Urinary bladder (tissue), 4 donors: ENCODE data around the gene ZNF180. TPM values are rescaled to one million over a fixed set of nuclear protein-coding genes. Genes with fewer than 3 reads are reported as not detected.
"Not testable (repeated sequence)": the region's sequence is repeated elsewhere in the genome, so short reads cannot be mapped to it uniquely, and the experiment has no call there.

Source experiments
- DNase-seq: peaks from one replicate; pipeline ENCODE4 v3.0.0-alpha.2; 2015; ENCODE audit errors: extremely low spot score
- H3K27ac ChIP-seq: one replicate; pipeline ENCODE4 v1.5.1; 2013; ENCODE audit warnings: low read depth, mild to moderate bottlenecking, moderate library complexity
- H3K36me3 ChIP-seq: one replicate; pipeline ENCODE4 v1.6.1; 2013; ENCODE audit warnings: mild to moderate bottlenecking, moderate library complexity; ENCODE audit not compliant: insufficient read depth
- H3K4me1 ChIP-seq: one replicate; pipeline ENCODE4 v1.6.1; 2013; ENCODE audit warnings: mild to moderate bottlenecking, moderate library complexity; ENCODE audit not compliant: insufficient read depth
- H3K4me3 ChIP-seq: one replicate; pipeline ENCODE4 v1.5.1; 2013; ENCODE audit warnings: low read depth, low read length
- WGBS: extraction: QIAGEN DNeasy Blood & Tissue Kit; methylation state at CpG from one replicate; pipeline ENCODE4 v1.1.7; 2013; 5-methylcytosine and 5-hydroxymethylcytosine counted together
- polyA plus RNA-seq: library from polyadenylated mRNA; stranded (reverse); fragments of 200-250 nt; gene quantifications from one replicate; pipeline ENCODE4 v1.2.3, GENCODE V29; 2013
- total RNA-seq: library from RNA; depleted of rRNA; stranded (reverse); fragments of >200 nt; gene quantifications from one replicate; pipeline ENCODE4 v1.2.3, GENCODE V29; 2014
- donor health status: healthy with polysubstance abuse.
- donor health status: healthy.

The ZNF180 gene
- total and polyA plus RNA-seq, 2 donors: 7.2 to 23.7 TPM

DNA sequence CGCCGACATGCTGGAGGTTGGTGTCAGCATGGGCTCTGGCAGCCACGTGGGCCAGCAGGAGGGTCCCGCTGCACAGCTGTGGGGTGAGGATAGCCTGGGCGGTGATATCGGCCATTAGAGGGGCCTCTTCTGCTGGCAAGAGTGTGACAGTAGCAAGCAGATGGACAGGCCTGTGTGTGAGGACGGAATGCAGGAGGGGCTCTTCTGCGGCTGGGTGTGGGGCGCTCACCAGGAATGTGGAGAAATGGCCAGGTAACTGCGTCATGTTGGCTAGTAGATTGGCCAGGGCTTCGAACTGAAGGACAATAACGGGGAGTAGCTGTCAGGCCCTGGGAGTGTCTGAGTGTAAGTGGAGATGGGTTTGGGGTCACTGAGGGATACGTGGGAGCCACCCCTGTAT, 44.3 kb downstream of the ZNF180 start:
- H3K36me3 ChIP-seq, H3K4me3 ChIP-seq, H3K27ac ChIP-seq, H3K4me1 ChIP-seq, DNase-seq: not testable (repeated sequence)
- 91% methylated on average over 11 of the region's 13 CpGs for WGBS

DNA sequence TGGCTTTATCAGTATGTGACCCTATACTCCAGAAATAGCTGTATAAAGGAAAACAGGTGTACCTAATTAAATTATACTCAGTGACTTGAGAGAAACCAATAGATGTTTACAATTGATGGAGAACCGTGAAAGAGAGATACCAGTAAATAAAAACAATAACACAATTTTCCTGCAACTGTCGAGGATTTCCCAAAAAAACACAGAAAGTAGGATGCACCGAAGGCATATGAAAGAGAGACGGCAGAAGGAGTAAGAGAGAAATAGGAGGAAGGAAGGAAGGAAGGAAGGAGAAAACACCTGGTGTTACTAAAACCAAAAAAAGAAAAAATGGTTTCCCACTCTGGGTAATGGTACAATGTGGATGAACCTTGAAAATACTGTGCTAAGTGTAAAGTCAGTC, 45.2 kb downstream of the ZNF180 start:
- Histone ChIP-seq H3K27ac (no peak overlapping the region), H3K4me3 (no peak overlapping the region), H3K36me3 (no peaks in the 10 kb centered on the region), H3K4me1 (no peaks in the 10 kb centered on the region)
- 76% methylated on average over 4 of the region's 4 CpGs for WGBS
- no peak for DNase-seq

DNA sequence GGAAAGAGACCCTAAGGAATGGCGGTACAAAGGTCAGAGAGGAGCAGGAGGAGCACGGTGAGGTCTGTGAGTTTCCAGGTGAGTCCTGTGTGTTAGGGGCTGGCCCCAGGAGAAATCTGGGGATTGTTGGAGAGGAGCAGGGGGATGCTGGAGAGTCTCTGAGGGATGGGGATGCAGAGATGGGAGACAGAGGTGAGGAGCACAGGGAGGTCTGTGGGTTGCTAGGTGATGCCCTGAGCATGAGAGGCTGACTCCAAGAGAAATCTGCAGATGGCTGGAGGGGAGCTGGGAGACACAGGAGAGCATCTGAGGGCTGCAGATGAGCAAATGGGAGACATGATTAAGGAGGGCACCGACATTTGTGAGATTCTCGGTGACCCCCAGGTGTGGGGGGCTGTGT, 48.0 kb downstream of the ZNF180 start:
- 91% methylated on average over 4 of the region's 4 CpGs for WGBS
- Histone ChIP-seq H3K4me3 (no peak overlapping the region), H3K4me1 (no peaks in the 10 kb centered on the region), H3K36me3 (no peaks in the 10 kb centered on the region), H3K27ac (no peak overlapping the region)
- no peak for DNase-seq

DNA sequence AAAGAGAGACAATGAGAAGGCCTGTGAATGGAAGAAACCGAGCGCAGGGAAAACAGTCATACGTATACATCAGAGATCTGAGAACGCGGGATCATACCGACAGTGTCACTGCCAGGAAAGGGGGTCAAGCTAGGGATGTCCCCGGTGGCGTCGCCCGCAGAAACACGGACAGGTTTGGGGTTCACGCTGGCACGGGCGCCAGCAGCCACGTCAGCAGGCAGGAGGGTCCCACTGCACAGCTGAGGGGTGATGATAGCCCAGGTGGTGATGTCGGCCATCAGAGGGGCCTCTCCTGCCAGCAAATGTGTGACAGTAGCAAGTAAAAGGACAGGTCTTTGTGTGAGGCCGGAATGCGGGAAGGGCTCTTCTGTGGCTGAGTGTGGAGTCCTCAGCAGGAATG, 48.6 kb downstream of the ZNF180 start:
- 92% methylated on average over 18 of the region's 18 CpGs for WGBS
- no peak overlapping the region for H3K4me3 ChIP-seq
- H3K4me1 ChIP-seq: no peaks in the 10 kb centered on the region
- no peak for DNase-seq
- no peaks in the 10 kb centered on the region for H3K36me3 ChIP-seq
- H3K27ac ChIP-seq: no peak overlapping the region

DNA sequence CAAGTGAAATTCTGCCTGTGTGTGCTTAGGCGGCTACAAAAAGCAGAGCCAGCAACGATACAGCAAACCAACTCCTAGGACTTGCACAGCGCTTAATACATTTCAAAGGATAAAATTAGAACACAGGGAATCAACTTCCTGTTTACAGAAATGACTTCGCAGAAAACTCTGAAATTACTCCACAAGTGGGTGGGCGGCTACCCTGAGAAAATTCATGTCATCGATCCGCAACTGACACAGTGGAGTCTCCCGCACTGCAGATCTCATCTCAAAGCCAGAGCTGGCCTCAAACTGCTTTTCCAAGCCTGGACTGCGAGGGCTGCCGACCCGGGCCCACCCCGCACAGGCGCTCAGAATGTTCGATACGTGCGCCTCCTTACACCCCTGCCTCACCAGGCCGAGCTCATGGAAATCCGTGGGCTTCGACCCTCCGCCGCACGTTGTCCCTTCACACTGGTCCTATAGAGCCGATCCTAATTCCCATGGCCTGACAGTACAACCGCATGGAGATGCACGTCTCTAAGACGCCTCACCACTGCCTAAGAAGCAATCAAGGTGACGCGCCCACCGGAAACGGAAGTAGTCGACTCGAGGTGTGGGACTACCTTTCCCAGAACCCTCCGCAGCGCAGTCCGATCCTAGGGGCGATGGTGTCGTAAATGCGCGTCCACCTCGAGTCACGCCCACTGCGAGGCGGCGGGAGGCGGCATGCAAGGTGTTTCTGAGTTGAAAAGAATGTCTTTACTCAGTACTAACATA, 52.2 kb downstream of the ZNF180 start, which contains the start of gene ZNF229:
ZNF229 (minus strand) TSS at position 557 of the 759 bp plus-strand sequence. CDS start 5,625 bp downstream, outside the sequence.
- Histone ChIP-seq H3K27ac (no peak within 1 kb of the TSS), H3K4me3 (peak within 1 kb of the TSS; percentile 44), H3K4me1 (no peaks in the 10 kb centered on the region), H3K36me3 (peaks cover 2% of the 10 kb centered on the region)
- peak; percentile 87 for DNase-seq
- WGBS: 2% methylated on average over 45 of the region's 45 CpGs

DNA sequence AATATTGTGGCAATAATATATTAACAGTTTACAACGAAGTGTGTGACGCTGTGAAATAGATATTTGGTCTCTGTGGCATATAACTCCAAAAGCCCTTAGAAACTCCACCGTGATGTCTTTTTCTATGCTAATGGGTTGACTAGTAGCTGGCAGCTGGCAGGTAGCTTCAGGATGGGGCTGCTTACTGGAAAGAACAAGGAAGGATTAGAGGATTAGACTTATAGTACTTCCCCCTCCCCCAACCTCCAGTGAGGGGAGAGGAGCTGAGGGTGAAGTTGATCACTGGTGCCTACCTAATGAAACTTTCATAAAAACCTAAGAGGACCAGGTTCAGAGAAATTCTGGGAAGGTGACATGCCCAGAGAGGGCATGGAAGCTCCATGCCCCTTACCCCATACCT, 61.9 kb downstream of the ZNF180 start:
- DNase-seq: no peak
- H3K4me1 ChIP-seq: no peaks in the 10 kb centered on the region
- no peak overlapping the region for H3K4me3 ChIP-seq
- 91% methylated on average over 3 of the region's 3 CpGs for WGBS
- H3K27ac ChIP-seq: no peak overlapping the region
- H3K36me3 ChIP-seq: peaks cover 2% of the 10 kb centered on the region

DNA sequence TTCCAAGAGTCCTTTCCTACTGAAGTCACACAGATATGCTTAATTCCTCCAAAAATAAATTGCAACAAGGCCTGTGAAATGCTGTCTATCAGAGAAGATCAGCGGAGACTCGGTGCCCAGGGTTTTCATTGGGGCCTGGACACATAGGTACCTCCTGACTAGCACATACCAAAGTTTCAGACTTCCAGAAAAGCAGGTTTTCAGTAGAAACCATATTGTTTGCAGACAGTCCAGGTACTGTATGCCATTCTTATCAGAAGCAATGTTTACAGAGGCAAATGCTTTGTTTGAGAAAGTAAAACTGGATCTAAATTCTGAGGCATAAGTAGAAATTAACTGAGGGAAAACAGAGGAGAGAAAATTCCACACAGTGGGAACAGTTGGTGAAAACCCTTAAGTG, 64.9 kb downstream of the ZNF180 start:
- Histone ChIP-seq H3K27ac (no peak overlapping the region), H3K4me1 (no peaks in the 10 kb centered on the region), H3K4me3 (no peak overlapping the region), H3K36me3 (peaks cover 2% of the 10 kb centered on the region)
- no peak for DNase-seq
- WGBS: 95% methylated on average over 2 of the region's 2 CpGs

DNA sequence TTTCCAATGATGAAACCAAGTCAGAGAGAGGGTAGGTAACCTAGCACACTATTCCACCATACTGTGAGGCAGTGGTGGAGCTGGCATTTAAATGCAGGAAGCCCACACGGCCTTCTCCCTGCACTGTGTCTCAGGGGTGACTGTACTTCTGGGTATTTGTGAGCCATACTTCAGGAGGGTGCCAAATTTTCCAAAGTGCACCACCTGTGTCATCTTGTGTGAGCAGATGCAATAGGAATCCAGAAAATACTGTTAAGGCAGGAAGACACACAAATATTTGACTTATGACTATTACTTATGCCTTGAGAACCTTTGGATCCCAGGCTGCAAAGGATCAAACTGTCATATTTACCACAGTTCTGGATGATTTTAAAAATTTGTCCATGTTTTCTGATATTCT, 69.4 kb downstream of the ZNF180 start:
- DNase-seq: no peak
- no peak overlapping the region for H3K27ac ChIP-seq
- no peak overlapping the region for H3K4me3 ChIP-seq
- peaks cover 2% of the 10 kb centered on the region for H3K36me3 ChIP-seq
- WGBS: 88% methylated on average over 1 of the region's 1 CpG
- H3K4me1 ChIP-seq: no peaks in the 10 kb centered on the region

Other genes starting within 250 kb of the ZNF180 start
- 3.1 TPM for gene ZNF233, start 240.6 kb downstream of the ZNF180 start, total RNA-seq
- 1.4 TPM for gene ZNF233, start 240.6 kb downstream of the ZNF180 start, polyA plus RNA-seq
- gene ZNF235, start 195.5 kb downstream of the ZNF180 start, total RNA-seq: 20.8 TPM
- gene ZNF235, start 195.5 kb downstream of the ZNF180 start, polyA plus RNA-seq: 3.2 TPM
- gene ZNF112, start 143.8 kb downstream of the ZNF180 start, total RNA-seq: 18.7 TPM
- gene ZNF112, start 143.8 kb downstream of the ZNF180 start, polyA plus RNA-seq: 2.7 TPM
- 11.1 TPM for gene ZNF285, start 98.9 kb downstream of the ZNF180 start, total RNA-seq
- gene ZNF285, start 98.9 kb downstream of the ZNF180 start, polyA plus RNA-seq: 2.8 TPM
- 15.1 TPM for gene ZNF229, start 52.0 kb downstream of the ZNF180 start, total RNA-seq
- 3.4 TPM for gene ZNF229, start 52.0 kb downstream of the ZNF180 start, polyA plus RNA-seq
- not detected for gene CEACAM20, start 29.2 kb upstream of the ZNF180 start, total RNA-seq
- gene CEACAM20, start 29.2 kb upstream of the ZNF180 start, polyA plus RNA-seq: not detected
- not detected for gene IGSF23, start 113.0 kb upstream of the ZNF180 start, total RNA-seq
- gene IGSF23, start 113.0 kb upstream of the ZNF180 start, polyA plus RNA-seq: not detected
- 21.3 TPM for gene PVR, start 143.4 kb upstream of the ZNF180 start, total RNA-seq
- gene PVR, start 143.4 kb upstream of the ZNF180 start, polyA plus RNA-seq: 19.3 TPM
- gene CEACAM19, start 171.0 kb upstream of the ZNF180 start, total RNA-seq: 1.8 TPM
- gene CEACAM19, start 171.0 kb upstream of the ZNF180 start, polyA plus RNA-seq: 4.9 TPM
- gene CEACAM16, start 198.6 kb upstream of the ZNF180 start, total RNA-seq: not detected
- not detected for gene CEACAM16, start 198.6 kb upstream of the ZNF180 start, polyA plus RNA-seq
- 2.5 TPM for gene BCL3, start 248.2 kb upstream of the ZNF180 start, total RNA-seq
- gene BCL3, start 248.2 kb upstream of the ZNF180 start, polyA plus RNA-seq: 93.0 TPM